Epithelial cell of proximal tubule (primary cell): ENCODE measurements around the gene ITGA4. TPM values are rescaled to one million over a fixed set of nuclear protein-coding genes. Genes with fewer than 3 reads are reported as not detected.

Experiments
- DNase-seq: peaks from one replicate; pipeline ENCODE4 v3.0.0-alpha.2; 2011; ENCODE audit warnings: low read depth
- H3K4me3 ChIP-seq: 2 replicates; pipeline ENCODE4 v1.5.1; 2011; ENCODE audit warnings: low read depth, mild to moderate bottlenecking, low read length
- CTCF ChIP-seq: conservative IDR thresholded peaks from 2 replicates; pipeline ENCODE4 v1.5.1; 2012; ENCODE audit warnings: low read depth, mild to moderate bottlenecking, low read length
- total RNA-seq: library from RNA; depleted of rRNA; stranded (reverse); fragments of >200 nt; gene quantifications from 2 replicates; pipeline ENCODE4 v1.2.3, GENCODE V29; 2015

ITGA4 gene
- total RNA-seq, 1 donor from 2014 or later, result 22.5 TPM

DNA sequence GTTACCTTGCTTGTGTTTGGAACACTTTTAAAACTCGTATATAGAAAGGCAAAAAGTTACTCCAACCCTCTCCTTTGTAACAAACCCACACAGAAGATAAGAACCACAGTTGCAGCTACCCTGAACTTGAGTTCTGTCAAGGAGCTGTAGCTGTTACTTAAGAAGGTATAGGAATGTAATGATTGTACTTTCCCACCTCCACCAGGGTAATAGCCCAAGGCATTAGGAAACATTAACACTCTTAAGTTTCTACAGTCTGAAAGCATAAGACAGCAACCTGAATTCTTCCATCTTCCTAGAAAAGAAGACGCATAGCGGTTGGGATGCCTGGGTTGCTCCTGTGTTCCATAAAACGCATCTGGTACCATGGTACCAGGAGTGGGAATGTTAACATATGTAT, 43.0 kb downstream of the ITGA4 start:
- no peak for TF ChIP-seq CTCF
- no peak for DNase-seq
- H3K4me3 ChIP-seq, result no peak overlapping the region

- no peak overlapping the region for H3K4me3 ChIP-seq
- TF ChIP-seq CTCF, result no peak
- no peak for DNase-seq
Measured at GRCh38 chr2:181515719-181516118, 58.5 kb downstream of the ITGA4 start.

GRCh38 chr2:181516992-181517391, 59.8 kb downstream of the ITGA4 start:
- no peak for TF ChIP-seq CTCF
- H3K4me3 ChIP-seq, result no peak overlapping the region
- DNase-seq, result no peak

DNA sequence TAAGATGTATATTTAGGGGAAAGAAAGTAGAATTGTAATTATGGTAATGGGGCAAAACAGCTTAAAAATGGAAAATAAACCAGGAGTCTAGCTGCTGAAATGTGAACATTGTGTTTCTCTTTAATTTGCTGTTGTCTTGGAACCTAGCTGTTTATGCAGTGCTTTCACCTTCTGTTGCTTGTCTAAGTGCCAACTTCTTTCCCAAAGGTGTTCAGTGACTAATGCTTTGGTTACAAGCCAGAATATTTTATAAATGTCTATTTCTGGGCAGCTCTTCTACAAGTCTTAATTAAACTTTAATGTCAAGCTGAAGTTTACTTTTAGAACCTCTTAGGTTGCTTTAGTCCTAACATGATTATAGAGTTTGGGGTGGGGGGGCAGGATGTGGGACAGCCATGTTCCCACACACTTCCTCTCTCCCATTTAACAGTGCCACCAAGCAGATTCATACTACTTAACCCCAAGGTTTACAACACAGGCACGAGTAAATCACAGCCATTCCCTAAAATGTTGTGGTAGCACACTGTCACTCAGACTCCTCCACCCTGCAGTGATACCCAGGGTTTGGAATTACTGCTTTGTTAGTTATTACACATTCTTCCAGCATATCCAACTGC, 60.6 kb downstream of the ITGA4 start:
- peak; percentile 20 for DNase-seq
- no peak for TF ChIP-seq CTCF
- H3K4me3 ChIP-seq, result no peak overlapping the region

GRCh38 chr2:181520253-181520652, 63.1 kb downstream of the ITGA4 start:
- no peak for TF ChIP-seq CTCF
- no peak overlapping the region for H3K4me3 ChIP-seq
- DNase-seq, result no peak

DNA sequence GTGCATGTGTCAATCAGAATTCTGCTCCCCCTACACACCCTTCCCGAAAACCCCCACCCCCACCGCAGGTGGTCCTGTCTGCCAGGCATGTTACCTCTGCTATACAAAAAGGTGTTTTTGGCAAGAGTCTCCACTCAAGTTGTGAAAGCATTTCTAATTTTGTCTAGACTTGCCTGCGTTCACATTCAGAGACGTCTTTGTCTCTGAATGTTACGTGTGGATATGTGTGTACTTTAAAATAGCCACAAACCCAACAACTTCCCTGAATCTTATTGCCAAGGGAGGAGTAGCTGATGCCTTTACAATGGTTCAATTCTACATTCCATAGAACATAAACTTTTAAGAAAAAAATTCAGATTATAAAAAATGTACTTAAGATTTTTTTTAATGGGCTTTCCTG, 66.6 kb downstream of the ITGA4 start:
- no peak for DNase-seq
- no peak for TF ChIP-seq CTCF
- no peak overlapping the region for H3K4me3 ChIP-seq

DNA sequence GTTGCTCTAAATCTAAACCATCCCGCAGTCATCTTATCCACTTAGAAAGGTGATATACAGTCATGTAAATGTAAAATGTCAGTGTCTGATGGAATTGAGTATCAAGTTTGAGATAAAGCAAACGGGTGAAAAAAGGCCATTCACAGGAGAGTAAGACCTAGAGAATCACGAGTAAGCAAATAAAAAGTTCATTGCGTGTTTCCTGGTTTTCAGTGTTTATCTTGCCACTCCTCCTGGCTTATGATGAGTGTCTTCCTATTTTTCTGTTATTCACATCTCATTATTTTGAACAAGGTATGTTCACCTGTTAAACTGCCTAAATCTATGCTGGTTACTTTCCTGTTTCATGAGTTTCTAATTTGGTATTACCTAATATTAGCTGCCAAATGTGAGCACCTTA, 68.8 kb downstream of the ITGA4 start:
- TF ChIP-seq CTCF, result no peak
- no peak overlapping the region for H3K4me3 ChIP-seq
- DNase-seq, result no peak
